Endothelial cell of umbilical vein (primary cell): Measurements from ENCODE around the gene RASL12. TPM values are rescaled to one million over a fixed set of nuclear protein-coding genes. Genes with fewer than 3 reads are reported as not detected.

ENCODE experiments used
- BruUV-seq: library from RNA; stranded (reverse); fragments of 400-500 nt; replicated peaks from 2 replicates; lab custom pipeline; 2021; lab: Mats Ljungman, UMichigan
- CTCF ChIA-PET: fragments of 300-600, 350-600 bp; sonication (Branson Sonifier 250); formaldehyde crosslinking; loops from one replicate; lab custom pipeline; 2021; ENCODE audit warnings: antibody characterized with exemption, inconsistent platforms; lab: Charles Lee
- POLR2A ChIA-PET: fragments of 300-600, 350-600 bp; sonication (Branson Sonifier 250); formaldehyde crosslinking; loops from one replicate; lab custom pipeline; 2021; ENCODE audit warnings: antibody characterized with exemption, inconsistent platforms; lab: Charles Lee
- DNase-seq: peaks from one replicate; pipeline ENCODE4 v3.0.0-alpha.2; 2011; ENCODE audit warnings: low read depth, low spot score
- FAIRE-seq: peaks from 2 replicates; lab custom pipeline; 2011; peaks lifted over from hg19 to GRCh38; lab: Jason Lieb, UNC
- H2AFZ ChIP-seq: 2 replicates; pipeline ENCODE4 v1.6.0; 2012; ENCODE audit warnings: low read depth, low read length, control low read depth, inconsistent platforms
- H3K27ac ChIP-seq: 2 replicates; pipeline ENCODE4 v1.5.1; 2011; ENCODE audit warnings: low read depth, mild to moderate bottlenecking, control low read depth, low read length, moderate library complexity; ENCODE audit not compliant: insufficient read depth
- H3K27me3 ChIP-seq, 2 experiments: 2 replicates each; pipeline versions ENCODE4 v1.6.0 to v1.6.1; 2011; ENCODE audit warnings: low read length in 2 of 2, mixed read lengths in 1 of 2; ENCODE audit not compliant: control insufficient read depth in 2 of 2, insufficient read depth in 2 of 2
- H3K36me3 ChIP-seq, 2 experiments: 2 replicates in 1 of 2; 3 replicates in 1 of 2; pipeline ENCODE4 v1.5.1; 2011; ENCODE audit warnings: low read length in 2 of 2, mild to moderate bottlenecking in 1 of 2, moderate library complexity in 1 of 2; ENCODE audit not compliant: control insufficient read depth in 2 of 2, insufficient read depth in 2 of 2; ENCODE audit errors: extremely low read depth in 1 of 2
- H3K4me1 ChIP-seq: 3 replicates; pipeline ENCODE4 v1.5.1; 2011; ENCODE audit warnings: mild to moderate bottlenecking, low read length; ENCODE audit not compliant: control insufficient read depth, insufficient read depth; ENCODE audit errors: extremely low read depth
- H3K4me2 ChIP-seq: 2 replicates; pipeline ENCODE4 v1.6.1; 2011; ENCODE audit warnings: low read length, control low read depth, mixed read lengths; ENCODE audit not compliant: insufficient read depth
- H3K4me3 ChIP-seq, 3 experiments: fragments of 200-600 bp in 1 of 3; sonication (generic), shearing (Covaris generic) in 1 of 3; replicated peaks in 1 of 3; 2 replicates each; pipeline ENCODE4 v1.5.1; 2011 to 2016; ENCODE audit warnings: control low read depth in 3 of 3, low read length in 3 of 3, mild to moderate bottlenecking in 2 of 3, inconsistent platforms in 1 of 3, low read depth in 1 of 3, moderate library complexity in 1 of 3; ENCODE audit not compliant: insufficient read depth in 1 of 3
- H3K79me2 ChIP-seq: 2 replicates; pipeline ENCODE4 v1.6.0; 2012; ENCODE audit warnings: low read length, inconsistent platforms; ENCODE audit not compliant: control insufficient read depth, insufficient read depth
- H3K9ac ChIP-seq: replicated peaks from 2 replicates; pipeline ENCODE3; 2011; ENCODE audit warnings: low read length, control low read depth; ENCODE audit not compliant: insufficient read depth; ENCODE audit errors: extremely low read depth
- H3K9me1 ChIP-seq: replicated peaks from 3 replicates; pipeline ENCODE4 v1.6.0; 2011; ENCODE audit warnings: mild to moderate bottlenecking, low read length; ENCODE audit not compliant: control insufficient read depth, insufficient read depth; ENCODE audit errors: extremely low read depth
- H3K9me3 ChIP-seq: replicated peaks from 2 replicates; pipeline ENCODE4 v1.5.1; 2012; ENCODE audit warnings: low read length, inconsistent platforms; ENCODE audit not compliant: control insufficient read depth, insufficient read depth
- H4K20me1 ChIP-seq: replicated peaks from 2 replicates; pipeline ENCODE3; 2011; ENCODE audit warnings: mild to moderate bottlenecking, low read length; ENCODE audit not compliant: control insufficient read depth, insufficient read depth; ENCODE audit errors: extremely low read depth
- CTCF ChIP-seq, 2 donors: IDR thresholded peaks; 1 replicate in 1 of 2; 2 replicates in 1 of 2; pipeline ENCODE4 v1.5.1; 2011; ENCODE audit warnings: low read length in 2 of 2, mild to moderate bottlenecking in 2 of 2, moderate library complexity in 2 of 2, control low read depth in 1 of 2, inconsistent platforms in 1 of 2, low read depth in 1 of 2; ENCODE audit not compliant: insufficient read depth in 1 of 2; ENCODE audit errors: extremely low read depth in 1 of 2
- EZH2 ChIP-seq: IDR thresholded peaks from 2 replicates; pipeline ENCODE4 v1.6.1; 2012; ENCODE audit warnings: borderline replicate concordance, low read depth, mild to moderate bottlenecking, moderate library complexity, low read length, inconsistent platforms; ENCODE audit not compliant: severe bottlenecking
- FOS ChIP-seq: IDR thresholded peaks from 2 replicates; pipeline ENCODE4 v1.6.1; 2011; ENCODE audit warnings: mild to moderate bottlenecking, low read length, moderate library complexity, borderline replicate concordance; ENCODE audit not compliant: insufficient read depth
- GATA2 ChIP-seq: IDR thresholded peaks from 2 replicates; pipeline ENCODE4 v1.7.0; 2011; ENCODE audit warnings: low read depth, mild to moderate bottlenecking, moderate library complexity, mixed read lengths, low read length; ENCODE audit not compliant: insufficient read length, insufficient read depth
- JUN ChIP-seq: IDR thresholded peaks from 2 replicates; pipeline ENCODE4 v1.6.1; 2011; ENCODE audit warnings: borderline replicate concordance, low read depth; ENCODE audit not compliant: insufficient read length, insufficient read depth
- MAX ChIP-seq: IDR thresholded peaks from 2 replicates; pipeline ENCODE4 v1.6.1; 2011; ENCODE audit not compliant: insufficient read depth, insufficient read length
- MYC ChIP-seq: IDR thresholded peaks from one replicate; pipeline ENCODE4 v1.6.1; 2011; ENCODE audit warnings: mild to moderate bottlenecking, low read depth, low read length
- POLR2A ChIP-seq: IDR thresholded peaks from 2 replicates; pipeline ENCODE4 v1.6.1; 2012; ENCODE audit warnings: low read depth, mild to moderate bottlenecking, control low read depth, low read length
- POLR2AphosphoS5 ChIP-seq: IDR thresholded peaks from 2 replicates; pipeline ENCODE4 v1.6.1; 2012; ENCODE audit warnings: low read depth, mild to moderate bottlenecking, control low read depth, low read length, moderate library complexity; ENCODE audit not compliant: insufficient read depth
- dilution Hi-C: fragments of 300-500 bp; cut with MboI; formaldehyde crosslinking; loops from one replicate; pipeline ENCODE4 v1.15.0; 2019; ENCODE audit warnings: low sequenced_read_pairs; ENCODE audit not compliant: extremely low pct_ligation_motif_present
- intact Hi-C: fragments of 100-400 bp; cut with micrococcal nuclease; formaldehyde crosslinking; loops from one replicate; pipeline ENCODE4 v1.10.0; 2022
- polyA plus RNA-seq, 4 experiments: library from polyadenylated mRNA; depleted of rRNA in 3 of 4; stranded (reverse) in 3 of 4; unstranded in 1 of 4; fragments of >200 nt; gene quantifications; 2 replicates each; pipeline versions ENCODE4 v1.2.1 to v1.2.3, GENCODE V29; 2011 to 2012; ENCODE audit warnings: missing spikeins in 1 of 4
- total RNA-seq: library from RNA; stranded (reverse); gene quantifications from 2 replicates; pipeline ENCODE4 v1.2.3, GENCODE V29; 2021

Gene RASL12
- total and polyA plus RNA-seq, 2 donors (not counting 3 experiments of a cell fraction or from before 2014, with no cell fraction given): not detected

GRCh38 chr15:65037309-65037708 is 30.5 kb downstream of the RASL12 start:
- no peaks in the 10 kb centered on the region for H3K9me1 ChIP-seq
- no peak for DNase-seq
- FAIRE-seq: no peak
- ChIA-PET CTCF (no interaction called here), POLR2A (no interaction called here)
- no peaks in the 10 kb centered on the region for H3K9me3 ChIP-seq
- H3K9ac ChIP-seq: no peak overlapping the region
- dilution Hi-C loops (no loop called here), intact Hi-C loops (no loop called here)
- H3K4me3 ChIP-seq: no peak overlapping the region
- BruUV-seq: no TSS peak
- H3K4me2 ChIP-seq: no peak overlapping the region
- H4K20me1 ChIP-seq: no peaks in the 10 kb centered on the region
- H3K27ac ChIP-seq: no peak overlapping the region
- H2AFZ ChIP-seq: no peak overlapping the region
- no peaks in the 10 kb centered on the region for H3K27me3 ChIP-seq
- no peaks in the 10 kb centered on the region for H3K4me1 ChIP-seq
- TF ChIP-seq EZH2: no peak
- no peak for TF ChIP-seq POLR2AphosphoS5
- TF ChIP-seq JUN: no peak
- TF ChIP-seq CTCF (IDR thresholded peaks at IDR 0.05; ENCODE audit: extremely low read depth in 1 of 2, insufficient read depth in 1 of 2, low read depth in 1 of 2, low read length in 2 of 2): no peak
- TF ChIP-seq MAX: no peak
- no peak for TF ChIP-seq GATA2
- TF ChIP-seq POLR2A: no peak
- no peak for TF ChIP-seq FOS
- TF ChIP-seq MYC: no peak
- H3K36me3 ChIP-seq: no peaks in the 10 kb centered on the region
- no peaks in the 10 kb centered on the region for H3K79me2 ChIP-seq
